ENCODE measurements around the gene ATP8A1.

ATP8A1 gene

DNA sequence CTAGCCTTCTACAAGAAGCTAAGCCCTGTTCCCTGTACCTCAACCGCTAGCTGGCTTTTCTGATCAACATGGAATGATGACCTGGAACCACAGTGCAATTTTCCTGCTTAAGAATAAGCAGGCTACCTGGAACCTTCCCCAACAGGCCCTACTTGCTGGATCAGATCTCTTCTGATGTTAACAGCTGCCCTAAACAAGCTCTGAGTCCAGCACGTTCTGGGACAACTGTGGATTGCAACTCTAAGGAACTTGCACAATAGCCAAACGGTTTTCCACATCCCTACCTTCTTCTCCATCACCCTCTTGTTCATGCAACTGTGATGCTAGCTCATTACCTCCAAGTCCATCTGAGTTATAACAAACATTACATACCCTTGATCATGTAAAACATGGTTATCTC lies 19.8 kb downstream of the ATP8A1 start:
- peaks cover 25% of the 10 kb centered on the region for H3K36me3 ChIP-seq (ENCODE audit: control insufficient read depth, low read length)
- peaks cover 98% of the 10 kb centered on the region for H3K4me1 ChIP-seq (ENCODE audit: control insufficient read depth, low read length)
- peak overlapping the region; percentile 85 for H3K4me2 ChIP-seq (ENCODE audit: low read length)
- H4K20me1 ChIP-seq (ENCODE audit: control insufficient read depth, insufficient read depth, low read depth, low read length), result peaks cover 9% of the 10 kb centered on the region; the same call in 1 of the 2 replicates
- peak overlapping the region; percentile 97 for H3K27ac ChIP-seq (ENCODE audit: low read depth, low read length)
- H3K9me3 ChIP-seq (ENCODE audit: control insufficient read depth, insufficient read depth, low read length), result no peaks in the 10 kb centered on the region
- H3K79me2 ChIP-seq (ENCODE audit: control insufficient read depth, low read length), result peaks cover 99% of the 10 kb centered on the region
- no peaks in the 10 kb centered on the region for H3K9me2 ChIP-seq (replicated peaks; ENCODE audit: control insufficient read depth, low read length)
- peaks cover 21% of the 10 kb centered on the region for H3F3A ChIP-seq (ENCODE audit: control insufficient read depth, insufficient read depth)
- H3K4me3 ChIP-seq (ENCODE audit: low read length), result peak overlapping the region; percentile 73
- H3K27me3 ChIP-seq (ENCODE audit: control insufficient read depth, low read length), result no peaks in the 10 kb centered on the region
- TF ChIP-seq, protein P1, sequence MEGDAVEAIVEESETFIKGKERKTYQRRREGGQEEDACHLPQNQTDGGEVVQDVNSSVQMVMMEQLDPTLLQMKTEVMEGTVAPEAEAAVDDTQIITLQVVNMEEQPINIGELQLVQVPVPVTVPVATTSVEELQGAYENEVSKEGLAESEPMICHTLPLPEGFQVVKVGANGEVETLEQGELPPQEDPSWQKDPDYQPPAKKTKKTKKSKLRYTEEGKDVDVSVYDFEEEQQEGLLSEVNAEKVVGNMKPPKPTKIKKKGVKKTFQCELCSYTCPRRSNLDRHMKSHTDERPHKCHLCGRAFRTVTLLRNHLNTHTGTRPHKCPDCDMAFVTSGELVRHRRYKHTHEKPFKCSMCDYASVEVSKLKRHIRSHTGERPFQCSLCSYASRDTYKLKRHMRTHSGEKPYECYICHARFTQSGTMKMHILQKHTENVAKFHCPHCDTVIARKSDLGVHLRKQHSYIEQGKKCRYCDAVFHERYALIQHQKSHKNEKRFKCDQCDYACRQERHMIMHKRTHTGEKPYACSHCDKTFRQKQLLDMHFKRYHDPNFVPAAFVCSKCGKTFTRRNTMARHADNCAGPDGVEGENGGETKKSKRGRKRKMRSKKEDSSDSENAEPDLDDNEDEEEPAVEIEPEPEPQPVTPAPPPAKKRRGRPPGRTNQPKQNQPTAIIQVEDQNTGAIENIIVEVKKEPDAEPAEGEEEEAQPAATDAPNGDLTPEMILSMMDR (IDR thresholded peaks at IDR 0.05; ENCODE audit: low read depth, low read length, poor library complexity, severe bottlenecking), result no peak
- TF ChIP-seq EZH2phosphoT487 (IDR thresholded peaks at IDR 0.05; ENCODE audit: borderline replicate concordance, low read length), result no peak

DNA sequence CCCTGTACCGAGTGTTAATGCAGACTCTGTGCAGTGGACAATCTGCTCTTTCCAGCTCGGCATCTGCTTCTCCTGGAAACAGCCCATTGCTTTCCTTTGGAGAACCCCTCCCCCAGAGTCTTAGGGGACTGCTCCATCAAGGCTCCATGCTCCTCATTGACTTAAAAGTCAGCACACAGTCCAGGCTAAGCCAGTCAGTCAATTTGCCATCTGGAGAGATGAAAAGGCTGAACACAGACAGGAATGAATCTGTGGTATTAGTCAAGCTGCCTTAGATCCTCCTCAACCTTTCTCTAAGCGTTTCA lies 20.3 kb downstream of the ATP8A1 start:
- TF ChIP-seq EZH2phosphoT487 (IDR thresholded peaks at IDR 0.05; ENCODE audit: borderline replicate concordance, low read length), result no peak
- TF ChIP-seq, protein P1 (IDR thresholded peaks at IDR 0.05; ENCODE audit: low read depth, low read length, poor library complexity, severe bottlenecking), result no peak
- no peaks in the 10 kb centered on the region for H3K27me3 ChIP-seq (ENCODE audit: control insufficient read depth, low read length)
- peaks cover 93% of the 10 kb centered on the region for H3K4me1 ChIP-seq (ENCODE audit: control insufficient read depth, low read length)
- H3K36me3 ChIP-seq (ENCODE audit: control insufficient read depth, low read length), result peaks cover 27% of the 10 kb centered on the region
- H3K9me2 ChIP-seq (replicated peaks; ENCODE audit: control insufficient read depth, low read length), result no peaks in the 10 kb centered on the region
- peak overlapping the region; percentile 97 for H3K27ac ChIP-seq (ENCODE audit: low read depth, low read length)
- H4K20me1 ChIP-seq (ENCODE audit: control insufficient read depth, insufficient read depth, low read depth, low read length), result peaks cover 9% of the 10 kb centered on the region; the same call in 1 of the 2 replicates
- no peaks in the 10 kb centered on the region for H3K9me3 ChIP-seq (ENCODE audit: control insufficient read depth, insufficient read depth, low read length)
- peak overlapping the region; percentile 73 for H3K4me3 ChIP-seq (ENCODE audit: low read length)
- peaks cover 99% of the 10 kb centered on the region for H3K79me2 ChIP-seq (ENCODE audit: control insufficient read depth, low read length)
- peaks cover 21% of the 10 kb centered on the region for H3F3A ChIP-seq (ENCODE audit: control insufficient read depth, insufficient read depth)
- peak overlapping the region; percentile 85 for H3K4me2 ChIP-seq (ENCODE audit: low read length)

DNA sequence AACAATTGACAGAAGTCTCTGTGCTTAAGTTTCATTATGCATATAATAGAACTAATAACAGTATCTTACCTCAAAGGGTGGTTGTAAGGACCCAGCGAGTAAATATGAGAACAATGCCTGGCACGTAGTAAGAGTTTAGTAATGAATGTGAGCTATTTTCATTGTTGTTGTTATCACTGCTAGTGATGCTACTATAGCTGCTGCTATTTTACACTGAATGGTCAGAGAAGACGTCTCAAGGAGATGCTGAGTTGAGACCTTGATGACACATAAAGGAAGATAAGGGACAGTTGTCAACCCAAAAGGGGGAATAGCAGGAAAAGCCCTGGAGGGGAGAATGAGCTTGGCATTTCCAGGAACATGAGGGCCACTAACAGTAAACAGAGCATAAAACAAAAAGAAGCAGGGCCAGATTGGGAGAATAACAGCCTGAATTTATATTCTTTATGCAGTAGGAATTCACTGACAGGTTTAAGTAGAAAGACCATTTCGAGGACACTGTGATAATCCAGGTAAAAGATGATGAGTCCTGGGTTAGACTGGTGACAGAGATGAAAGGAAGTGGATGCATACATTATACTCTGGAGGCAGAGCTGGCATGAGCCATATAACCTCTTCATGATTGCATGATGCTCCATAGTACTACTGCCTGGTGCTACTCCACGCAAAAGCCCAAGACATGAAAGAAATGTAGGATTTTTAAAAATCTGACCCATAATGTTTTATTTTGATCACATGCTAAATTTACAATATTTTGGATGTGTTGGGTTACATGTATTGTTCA lies 23.1 kb downstream of the ATP8A1 start:
- H4K20me1 ChIP-seq (ENCODE audit: control insufficient read depth, insufficient read depth, low read depth, low read length), result peaks cover 9% of the 10 kb centered on the region; the same call in 1 of the 2 replicates
- no peaks in the 10 kb centered on the region for H3K27me3 ChIP-seq (ENCODE audit: control insufficient read depth, low read length)
- no peaks in the 10 kb centered on the region for H3K9me2 ChIP-seq (replicated peaks; ENCODE audit: control insufficient read depth, low read length)
- H3K4me3 ChIP-seq (ENCODE audit: low read length), result 0 out of 2 replicates have a peak overlapping the region, but pooled peaks have one; percentile 19
- H3K9me3 ChIP-seq (ENCODE audit: control insufficient read depth, insufficient read depth, low read length), result no peaks in the 10 kb centered on the region
- H3K4me1 ChIP-seq (ENCODE audit: control insufficient read depth, low read length), result peaks cover 81% of the 10 kb centered on the region
- H3K36me3 ChIP-seq (ENCODE audit: control insufficient read depth, low read length), result peaks cover 21% of the 10 kb centered on the region
- H3F3A ChIP-seq (ENCODE audit: control insufficient read depth, insufficient read depth), result peaks cover 3% of the 10 kb centered on the region
- peaks cover 97% of the 10 kb centered on the region for H3K79me2 ChIP-seq (ENCODE audit: control insufficient read depth, low read length)
- no peak overlapping the region for H3K27ac ChIP-seq (ENCODE audit: low read depth, low read length)
- TF ChIP-seq EZH2phosphoT487 (IDR thresholded peaks at IDR 0.05; ENCODE audit: borderline replicate concordance, low read length), result no peak
- TF ChIP-seq, protein P1 (IDR thresholded peaks at IDR 0.05; ENCODE audit: low read depth, low read length, poor library complexity, severe bottlenecking), result no peak
- peak overlapping the region; percentile 40 for H3K4me2 ChIP-seq (ENCODE audit: low read length)
